CD1c-positive myeloid dendritic cell (primary cell): Measurements from ENCODE around the gene PER1.

Experiments used
- DNase-seq: peaks from one replicate; pipeline ENCODE4 v3.0.0-alpha.2; 2016; ENCODE audit errors: extremely low spot score

The PER1 gene

GRCh38 chr17:8100111-8100510 lies 52.1 kb downstream of the PER1 start:
- DNase-seq, result no peak

GRCh38 chr17:8096541-8096940 lies 55.7 kb downstream of the PER1 start:
- no peak for DNase-seq

- no peak for DNase-seq
Observed at GRCh38 chr17:8095361-8095760, 56.8 kb downstream of the PER1 start.

DNA sequence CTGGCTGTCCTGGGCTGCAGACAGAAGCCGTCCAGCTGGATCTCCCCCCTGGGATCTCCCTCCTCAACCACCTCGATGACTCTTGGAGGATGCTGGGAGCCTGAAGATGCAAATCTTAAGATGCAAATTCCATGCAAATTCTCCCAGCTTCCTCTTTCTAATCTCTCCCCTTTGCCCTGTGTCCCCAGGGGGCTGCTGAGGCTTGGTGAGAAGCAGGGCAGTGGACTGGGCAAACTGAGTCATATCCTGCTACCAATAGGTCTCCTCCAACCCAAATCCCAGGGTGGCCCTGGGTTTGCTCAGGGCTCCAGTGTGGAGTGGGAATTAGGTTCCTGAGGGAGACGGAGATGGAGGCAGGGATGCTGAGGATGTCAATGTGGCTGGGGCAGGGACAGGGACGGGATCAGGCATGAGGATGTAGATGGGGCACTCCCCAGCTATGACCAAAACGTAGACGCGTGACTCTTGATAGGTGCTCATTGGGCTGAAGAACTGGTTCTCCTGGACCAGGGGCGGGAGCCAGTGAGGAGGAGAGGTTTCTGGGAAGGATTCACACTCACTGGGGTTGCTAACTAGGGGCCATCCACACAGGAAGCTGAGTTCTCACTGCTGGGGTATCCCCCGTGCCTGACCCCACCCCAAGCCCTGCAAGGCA lies 61.0 kb downstream of the PER1 start:
- DNase-seq, result peak; percentile 34
